ENCODE measurements around the gene TBXAS1.

Gene TBXAS1

GRCh38 chr7:139855498-139856270 is 26.6 kb downstream of the TBXAS1 start:
- DNase-seq: no peak

DNA sequence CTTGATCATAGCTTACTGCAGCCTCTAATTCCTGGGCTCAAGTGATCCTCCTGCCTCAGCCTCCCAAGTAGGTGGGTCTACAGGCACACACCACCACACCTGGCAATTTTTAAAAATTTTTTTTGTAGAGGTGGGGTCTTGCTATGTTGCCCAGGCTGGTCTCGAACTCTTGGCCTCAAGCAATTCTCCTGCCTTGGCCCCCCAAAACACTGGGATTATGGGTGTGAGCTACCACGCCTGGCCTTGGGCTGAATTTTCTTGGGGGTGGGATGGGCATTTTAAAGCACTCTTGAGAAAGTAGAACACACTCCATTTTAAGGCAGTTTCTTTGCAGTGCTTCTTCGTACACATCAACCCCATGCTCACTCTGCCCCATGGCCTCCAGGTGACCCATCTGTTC is 28.7 kb downstream of the TBXAS1 start:
- DNase-seq: no peak

GRCh38 chr7:139860090-139860775 is 31.2 kb downstream of the TBXAS1 start:
- no peak for DNase-seq

DNA sequence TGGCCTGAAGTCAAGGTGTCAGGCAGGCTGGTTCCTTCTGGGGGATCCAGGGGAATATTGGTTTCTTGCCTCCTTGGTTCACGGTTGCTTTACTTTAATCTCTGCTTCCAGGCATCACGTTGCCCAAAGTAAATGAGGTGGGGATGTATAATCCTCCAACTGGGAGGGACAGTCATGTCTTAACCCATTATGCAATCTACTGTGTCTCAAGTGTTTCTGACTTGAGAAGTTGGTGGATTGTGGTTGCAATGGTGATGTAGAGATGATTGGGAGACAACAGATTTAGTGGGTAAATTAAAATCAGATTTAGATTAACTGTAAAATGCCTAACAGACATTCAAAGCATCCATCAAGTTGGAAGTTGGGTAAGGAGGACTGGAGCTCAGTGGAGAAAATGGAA is 32.7 kb downstream of the TBXAS1 start:
- DNase-seq: no peak

GRCh38 chr7:139866047-139866837 is 37.2 kb downstream of the TBXAS1 start:
- no peak for DNase-seq

DNA sequence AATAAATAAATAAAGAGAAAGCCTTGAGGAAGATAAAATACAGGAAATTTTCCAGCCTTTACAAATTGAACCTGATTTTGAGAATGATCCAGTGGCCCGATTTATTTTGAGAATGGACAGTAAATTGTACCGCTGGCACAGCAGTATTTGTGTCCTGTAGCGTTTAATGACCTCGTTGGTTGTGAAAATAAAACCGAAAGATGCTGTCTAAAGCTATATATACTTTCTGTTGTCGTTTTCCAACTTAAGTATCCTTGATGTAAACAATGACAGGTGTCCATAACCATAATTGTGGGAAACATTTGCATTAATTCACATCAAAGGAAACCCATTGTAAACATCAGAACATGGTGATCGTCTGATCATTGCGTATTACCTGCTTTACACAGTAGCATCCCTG is 38.8 kb downstream of the TBXAS1 start:
- DNase-seq: no peak

DNA sequence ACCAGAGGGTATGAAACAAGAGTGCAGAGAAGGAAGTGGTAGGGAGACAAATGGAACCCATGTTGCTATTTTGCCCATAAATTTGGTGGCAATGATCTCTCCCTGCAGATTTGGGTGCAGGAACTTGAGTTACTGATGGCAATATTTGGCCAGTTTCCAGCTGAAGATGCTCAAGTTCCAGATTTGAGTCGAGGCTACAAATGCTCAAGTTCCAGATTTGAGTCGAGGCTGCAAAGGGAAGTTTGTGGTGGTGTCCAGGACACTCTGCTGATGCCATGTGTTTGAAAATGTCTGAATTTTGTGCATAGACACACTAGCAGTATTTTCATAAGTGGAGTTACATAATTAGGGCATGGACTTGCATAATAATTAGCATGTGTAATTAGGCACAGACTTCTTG is 40.8 kb downstream of the TBXAS1 start:
- DNase-seq: no peak

DNA sequence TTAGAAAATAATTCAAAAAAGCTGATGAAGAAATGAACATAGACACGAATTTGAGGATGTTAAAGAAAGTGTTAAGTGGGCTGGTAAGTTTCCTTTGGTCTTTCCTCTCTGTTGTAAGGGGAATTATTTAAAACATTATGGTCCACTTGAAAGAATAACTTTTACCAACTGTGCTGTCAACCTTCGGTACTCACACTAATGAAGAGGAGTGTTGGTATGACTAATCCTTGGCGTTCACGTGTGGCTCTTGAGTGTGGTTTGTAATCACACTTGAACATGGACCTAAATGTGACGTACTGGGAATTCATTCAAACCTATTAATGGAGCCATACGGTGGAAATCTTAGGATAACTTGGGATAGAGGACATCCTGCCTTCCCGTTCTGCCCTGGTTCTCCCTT is 41.3 kb downstream of the TBXAS1 start:
- no peak for DNase-seq

DNA sequence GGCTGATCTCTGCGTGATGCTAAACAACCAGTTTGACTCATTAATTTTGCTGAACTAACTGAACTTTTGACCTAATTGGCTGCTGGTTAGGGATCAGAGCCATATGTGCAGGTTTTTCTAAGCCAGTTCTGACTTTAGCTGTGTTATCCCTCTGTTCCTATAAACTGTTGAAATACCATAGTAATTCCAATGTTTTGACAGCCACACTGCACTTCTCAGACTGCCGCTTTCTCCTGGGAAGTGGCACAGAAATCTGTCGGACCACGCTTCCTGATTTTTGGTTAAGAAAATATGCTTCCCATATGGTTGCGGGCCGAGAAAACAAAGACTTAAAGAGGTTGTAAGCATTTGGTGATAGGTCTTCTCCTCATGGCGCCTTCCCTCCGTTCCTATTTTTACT is 42.3 kb downstream of the TBXAS1 start:
- no peak for DNase-seq

GRCh38 chr7:139871820-139872219 is 42.8 kb downstream of the TBXAS1 start:
- DNase-seq: no peak

DNA sequence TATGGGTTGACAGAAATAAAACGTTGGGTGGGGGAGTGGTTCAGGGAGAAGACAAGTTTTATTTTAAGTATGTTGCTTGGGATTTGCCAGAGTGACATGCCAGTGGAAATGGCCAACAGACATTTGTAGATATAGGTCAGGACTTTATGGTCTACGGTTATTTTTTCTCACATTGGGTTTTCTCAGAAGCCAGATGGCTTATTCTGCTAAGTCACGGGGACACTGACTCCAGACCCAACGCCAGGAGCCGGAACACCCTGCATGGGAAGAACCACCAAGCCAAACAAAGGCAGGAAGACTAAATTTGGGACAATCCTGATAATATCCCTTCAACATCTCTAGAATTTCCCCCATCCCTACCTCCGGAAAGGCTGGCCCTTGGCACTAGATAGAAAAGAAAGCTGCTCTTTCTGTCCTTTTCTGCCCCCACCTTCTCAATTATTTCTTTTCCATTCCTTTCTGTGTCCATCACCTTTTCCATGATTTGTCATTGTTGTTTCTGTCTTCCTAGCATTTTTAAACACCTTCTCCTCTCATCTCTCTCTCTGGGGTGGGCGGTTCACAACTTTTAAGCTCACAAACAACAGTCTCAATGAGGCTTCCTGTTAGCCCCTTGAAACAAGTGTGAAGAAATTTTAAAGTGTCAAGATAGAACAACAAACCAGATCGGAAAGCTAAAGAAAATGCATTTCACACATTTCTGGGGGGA is 44.7 kb downstream of the TBXAS1 start:
- DNase-seq: no peak

GRCh38 chr7:139874302-139874629 is 45.2 kb downstream of the TBXAS1 start:
- no peak for DNase-seq

DNA sequence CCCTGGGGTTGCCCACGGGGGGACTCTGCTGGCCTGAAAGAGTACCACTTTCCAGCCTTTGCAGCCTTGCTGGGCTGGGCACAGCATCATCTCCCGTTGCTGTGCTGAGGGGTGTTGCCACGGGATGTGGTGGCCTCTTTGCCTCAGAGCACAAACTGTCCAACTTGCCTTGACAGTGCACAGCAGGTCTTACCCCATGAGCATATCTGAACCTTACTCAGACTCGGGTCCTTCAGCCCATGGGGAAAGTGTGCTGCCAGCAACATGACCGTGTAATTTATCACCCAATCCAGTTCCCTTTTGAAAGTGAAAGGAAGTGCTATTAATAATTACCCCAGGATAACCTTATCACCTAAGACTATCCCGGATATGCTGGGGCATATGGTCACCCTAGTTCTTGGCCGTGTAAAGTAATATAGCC is 46.8 kb downstream of the TBXAS1 start:
- DNase-seq: no peak

GRCh38 chr7:139876622-139877283 is 47.7 kb downstream of the TBXAS1 start:
- no peak for DNase-seq

DNA sequence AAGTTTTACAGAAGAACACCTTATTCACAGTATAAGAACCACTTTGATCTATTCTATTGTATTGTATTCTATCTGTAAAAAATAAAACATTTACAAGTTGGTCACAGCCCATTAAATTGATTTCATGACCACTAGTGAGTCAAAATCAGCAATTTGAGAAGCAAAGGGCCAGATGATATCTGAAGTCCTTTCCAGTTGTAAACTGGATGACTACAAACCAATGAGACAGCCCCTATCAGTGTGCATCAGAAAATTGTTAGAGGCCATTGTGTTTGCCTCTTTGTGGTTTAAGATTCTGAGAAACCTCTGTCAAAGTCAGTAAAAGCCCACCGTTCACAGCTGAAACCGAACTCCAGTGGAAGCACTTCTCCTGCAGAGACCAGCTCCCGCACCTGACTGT is 54.8 kb downstream of the TBXAS1 start:
- no peak for DNase-seq

DNA sequence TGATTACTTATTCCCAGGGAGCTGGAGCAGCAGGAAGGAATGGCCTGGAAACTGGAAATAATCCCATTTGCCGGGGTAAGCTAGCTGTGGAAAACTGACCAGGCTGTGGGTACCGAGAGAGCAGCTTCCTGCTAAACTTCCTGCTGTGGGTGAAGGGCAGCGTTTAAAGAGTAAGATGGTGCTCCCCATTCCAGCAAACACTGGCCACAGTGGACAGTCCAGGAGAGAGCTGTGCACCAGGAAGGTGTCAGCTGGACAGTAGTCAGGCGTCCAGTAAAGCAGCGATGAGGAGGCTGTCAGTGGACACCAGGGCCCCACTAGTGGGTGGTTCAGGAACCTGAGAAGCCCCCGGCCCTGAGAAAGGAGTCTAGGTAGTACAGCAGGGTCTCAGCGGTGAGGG is 55.4 kb downstream of the TBXAS1 start:
- DNase-seq: no peak

DNA sequence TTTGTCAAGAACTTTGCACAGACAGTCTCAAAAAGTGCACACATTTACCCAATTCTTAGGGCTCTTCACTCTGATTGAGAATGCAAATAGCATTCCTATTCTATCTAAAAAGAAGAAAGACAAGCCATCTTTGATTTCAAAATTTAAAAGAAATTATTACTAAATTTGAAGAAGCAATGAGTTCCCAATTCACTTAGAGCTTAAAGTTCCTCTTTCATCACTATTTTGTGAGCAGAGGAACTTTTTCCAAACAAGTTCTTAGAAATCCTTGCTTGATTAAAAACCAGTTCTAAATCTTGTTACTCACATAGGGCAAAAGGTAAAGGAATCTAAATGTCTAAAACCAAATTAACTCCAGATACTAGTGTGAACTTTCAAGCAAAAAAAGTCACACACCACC is 56.4 kb downstream of the TBXAS1 start:
- DNase-seq: no peak

- no peak for DNase-seq
Measured at GRCh38 chr7:139886206-139886605, 57.1 kb downstream of the TBXAS1 start.

DNA sequence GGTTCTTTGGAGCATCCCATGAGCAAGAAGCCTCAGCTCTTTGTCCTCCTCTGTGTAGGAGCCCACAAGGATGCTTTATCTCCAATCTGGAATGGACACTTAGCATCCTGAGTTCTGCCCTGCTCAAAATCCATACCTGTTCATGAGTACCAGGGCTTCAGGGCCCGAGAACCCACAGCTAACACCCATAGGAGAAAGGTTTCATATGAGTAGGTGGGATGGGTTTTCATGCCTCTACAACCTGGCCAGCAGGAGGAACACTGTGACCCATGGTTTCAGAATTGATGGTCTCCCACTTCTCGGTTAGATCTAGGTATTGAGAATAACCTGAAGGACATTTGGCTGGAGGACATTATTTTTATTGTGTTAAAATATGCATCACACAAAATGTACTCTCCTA is 57.8 kb downstream of the TBXAS1 start:
- no peak for DNase-seq

DNA sequence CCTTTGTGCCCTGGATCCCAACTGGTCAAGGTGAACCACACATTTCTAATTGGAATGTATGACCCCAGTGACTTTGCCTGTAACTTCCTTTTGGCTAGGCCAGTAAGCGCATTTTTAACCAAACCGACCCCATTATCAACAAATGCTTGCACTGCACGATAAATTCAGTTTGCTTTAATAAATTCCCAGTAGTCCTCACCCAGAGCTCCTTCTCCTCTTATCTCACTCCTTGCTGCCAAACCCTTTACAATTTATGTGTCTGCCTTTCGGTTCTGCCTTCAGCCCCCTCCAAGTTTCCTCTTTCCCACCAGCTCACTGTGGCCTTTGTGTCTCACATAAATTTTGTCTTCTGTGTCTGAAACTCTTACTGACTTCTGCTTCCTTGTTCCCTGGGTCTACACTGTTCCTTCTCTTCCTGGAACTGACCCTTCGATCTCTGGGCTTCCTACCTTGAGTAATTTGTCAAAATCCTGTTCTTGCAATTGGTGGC is 59.0 kb downstream of the TBXAS1 start:
- no peak for DNase-seq

DNA sequence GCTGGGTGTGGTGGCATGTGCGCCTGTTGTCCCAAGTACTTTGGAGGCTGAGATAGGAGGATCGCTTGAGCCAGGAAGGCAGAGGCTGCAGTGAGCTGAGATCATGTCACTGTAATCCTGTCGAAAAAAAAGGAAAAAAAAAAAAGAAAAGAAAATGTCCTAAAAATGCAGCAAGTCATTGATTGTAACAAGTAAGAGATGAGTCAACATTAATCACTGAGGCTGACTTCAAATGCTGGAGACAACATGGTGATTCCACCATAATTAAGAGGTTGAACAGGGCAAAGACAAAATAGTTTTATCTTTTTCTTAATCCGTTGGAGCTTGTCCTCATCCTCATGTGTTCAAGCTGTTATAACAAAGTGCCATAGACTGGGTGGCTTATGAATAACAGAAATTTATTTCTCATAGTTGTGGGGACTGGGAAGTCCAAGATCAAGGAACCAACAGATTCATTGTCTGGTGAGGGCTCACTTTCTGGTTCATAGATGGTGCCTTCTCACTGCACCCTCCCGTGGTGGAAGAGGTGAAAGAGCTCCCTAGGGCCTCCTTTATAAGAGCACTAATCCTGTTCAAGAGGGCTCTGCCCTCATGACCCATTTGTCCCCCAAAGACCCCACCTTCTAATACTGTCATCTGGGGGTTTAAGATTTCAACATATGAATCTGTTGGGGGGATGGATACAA is 60.3 kb downstream of the TBXAS1 start:
- no peak for DNase-seq

DNA sequence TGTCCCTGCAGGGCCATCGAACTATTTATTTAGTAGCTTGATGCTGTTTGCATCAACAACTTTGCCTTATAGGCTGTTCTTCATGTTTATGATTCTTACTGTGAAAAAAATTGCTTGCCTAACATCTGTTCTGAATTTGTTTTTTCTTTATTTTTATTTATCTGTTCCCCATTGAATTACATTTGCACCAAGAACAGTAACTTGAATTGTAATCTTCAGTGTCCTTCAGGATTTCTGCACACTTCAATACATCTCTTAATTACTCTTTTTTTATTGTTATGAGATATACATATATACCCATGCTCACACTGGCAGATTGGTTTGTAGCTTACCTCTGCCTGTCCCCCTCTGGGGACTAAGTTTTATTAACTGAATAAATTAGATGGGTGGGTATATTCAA is 64.4 kb downstream of the TBXAS1 start:
- DNase-seq: no peak
